Activated CD4-positive, alpha-beta T cell treated with anti-CD3 and anti-CD28 coated beads, Interleukin-2, Interleukin-4, amounts not matched to agents 100 ng/mL and 50 ng/mL, durations not matched to agents 16 hours and 8 hours (primary cell): Measurements from ENCODE around the gene TM4SF18.
"Not testable (repeated sequence)": the region's sequence is repeated elsewhere in the genome, so short reads cannot be mapped to it uniquely, and the experiment has no call there.

Experiments used
- DNase-seq: peaks from one replicate; pipeline ENCODE4 v3.0.0-alpha.2; 2020; ENCODE audit warnings: low spot score

Gene TM4SF18

DNA sequence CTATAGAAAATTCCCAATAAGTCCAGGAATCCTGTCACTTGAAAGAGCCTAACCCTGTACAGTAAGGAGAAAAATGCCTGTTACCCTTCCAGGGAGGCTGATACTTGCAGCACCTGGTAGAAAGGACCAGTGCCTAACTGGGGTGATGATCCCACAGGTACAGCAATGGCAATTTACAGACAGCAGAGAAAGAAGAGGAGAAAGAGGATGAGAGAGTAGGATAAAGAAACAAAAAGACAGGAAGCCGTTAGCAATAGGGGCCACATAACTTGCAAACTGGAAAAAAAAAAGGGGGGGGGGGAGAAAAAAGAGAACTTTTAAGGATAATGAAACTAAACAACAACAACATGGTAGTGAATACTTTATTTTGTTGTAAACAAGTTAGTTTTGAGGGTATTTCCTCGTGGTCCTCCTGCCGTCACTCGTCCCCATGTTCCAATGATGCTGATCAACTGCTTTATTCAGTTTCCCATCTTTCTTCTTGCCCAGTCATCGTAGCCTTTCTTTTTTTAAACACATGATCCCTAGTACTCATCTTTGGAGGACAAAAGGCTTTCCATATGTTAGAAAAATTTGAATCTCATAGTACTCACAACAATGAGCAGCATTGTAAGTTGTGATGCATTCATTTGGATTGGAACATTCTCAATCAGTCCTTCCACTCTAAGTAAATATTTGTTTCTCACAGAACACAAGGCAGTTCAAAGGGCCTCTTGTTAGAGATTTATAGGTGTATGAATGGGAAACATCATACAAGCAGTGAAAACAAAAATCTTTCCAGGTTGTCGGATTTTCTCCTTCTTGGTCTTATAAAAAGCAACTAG is 35.5 kb upstream of the TM4SF18 start:
- no peak for DNase-seq

- DNase-seq: no peak
Measured at GRCh38 chr3:149368201-149368673, 34.8 kb upstream of the TM4SF18 start.

- DNase-seq: peak; percentile 17
Measured at GRCh38 chr3:149366941-149367840, 33.8 kb upstream of the TM4SF18 start.

DNA sequence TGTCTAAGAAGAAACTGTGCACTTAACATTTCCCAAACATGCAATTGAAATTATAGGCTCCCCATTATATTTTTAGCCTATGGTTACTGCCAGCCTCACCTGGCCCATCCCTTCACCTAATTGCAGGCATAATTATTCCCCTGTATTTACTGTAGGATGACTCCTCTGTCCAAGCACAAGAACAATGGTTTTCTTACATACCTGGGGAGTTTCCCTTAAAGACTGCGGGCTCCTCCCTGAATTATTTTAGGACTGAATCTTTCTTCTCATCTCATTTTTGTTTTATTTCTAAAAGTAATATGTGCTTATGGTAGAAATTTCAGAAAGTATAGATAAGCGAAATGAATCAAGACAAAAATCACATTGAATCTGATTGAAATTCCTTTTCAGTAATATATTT is 32.6 kb upstream of the TM4SF18 start:
- DNase-seq: no peak

GRCh38 chr3:149364624-149365023 is 31.2 kb upstream of the TM4SF18 start:
- no peak for DNase-seq

- DNase-seq: no peak
Measured at GRCh38 chr3:149363053-149363452, 29.6 kb upstream of the TM4SF18 start.

DNA sequence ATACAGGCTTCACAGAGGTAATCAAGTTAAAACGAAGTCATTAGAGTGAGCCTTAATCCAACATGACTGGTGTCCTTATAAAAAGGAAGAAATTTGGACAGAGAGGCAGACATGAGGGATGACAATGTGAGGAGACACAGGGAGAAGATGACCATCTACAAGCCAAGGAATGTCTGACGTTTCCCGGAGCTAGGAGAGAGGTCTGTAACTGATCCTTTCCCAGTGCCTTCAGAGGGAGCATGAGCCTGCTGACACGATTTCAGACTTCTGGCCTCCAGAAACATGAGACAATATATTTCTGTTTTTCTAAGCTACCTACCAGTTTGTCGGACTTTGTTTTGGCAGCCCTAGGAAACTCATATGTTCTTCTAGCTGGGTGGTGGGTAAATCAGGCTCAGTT is 28.9 kb upstream of the TM4SF18 start:
- DNase-seq: no peak

GRCh38 chr3:149356630-149357029 is 23.2 kb upstream of the TM4SF18 start:
- no peak for DNase-seq

DNA sequence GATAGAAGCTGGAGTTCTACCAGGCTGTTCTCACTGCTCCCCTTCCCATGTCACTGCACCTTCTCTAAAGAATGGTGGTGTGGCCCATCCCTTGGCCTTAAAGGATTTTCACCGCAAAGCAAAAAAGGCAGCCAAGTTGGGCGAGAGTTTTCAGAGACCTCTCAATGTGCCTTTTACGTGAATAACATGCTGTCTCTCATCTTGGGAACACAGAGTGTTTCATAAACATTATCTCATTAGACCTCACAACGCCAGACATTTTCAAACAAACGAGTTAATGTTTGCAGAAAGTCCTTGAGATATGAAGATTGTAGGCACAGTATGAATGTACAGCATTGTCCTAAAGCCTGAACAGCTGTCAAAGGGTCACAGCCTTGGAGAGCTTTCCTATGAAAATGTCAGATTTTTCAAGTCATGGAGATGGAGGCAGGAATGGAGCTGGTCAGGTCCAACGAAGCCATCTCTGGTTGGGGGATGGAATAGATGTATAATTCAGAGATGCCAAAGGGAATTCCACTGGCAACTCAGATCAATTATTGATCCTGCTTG is 22.7 kb upstream of the TM4SF18 start:
- no peak for DNase-seq

GRCh38 chr3:149353581-149354184 is 20.2 kb upstream of the TM4SF18 start:
- no peak for DNase-seq

- DNase-seq: peak; percentile 47
Measured at GRCh38 chr3:149352556-149352955, 19.1 kb upstream of the TM4SF18 start.

- DNase-seq: no peak
Measured at GRCh38 chr3:149343951-149344350, 10.5 kb upstream of the TM4SF18 start.

GRCh38 chr3:149342413-149343380 is 9.3 kb upstream of the TM4SF18 start:
- no peak for DNase-seq

- no peak for DNase-seq
Measured at GRCh38 chr3:149340310-149340933, 7.0 kb upstream of the TM4SF18 start.

- DNase-seq: no peak
Measured at GRCh38 chr3:149339931-149340309, 6.5 kb upstream of the TM4SF18 start.

DNA sequence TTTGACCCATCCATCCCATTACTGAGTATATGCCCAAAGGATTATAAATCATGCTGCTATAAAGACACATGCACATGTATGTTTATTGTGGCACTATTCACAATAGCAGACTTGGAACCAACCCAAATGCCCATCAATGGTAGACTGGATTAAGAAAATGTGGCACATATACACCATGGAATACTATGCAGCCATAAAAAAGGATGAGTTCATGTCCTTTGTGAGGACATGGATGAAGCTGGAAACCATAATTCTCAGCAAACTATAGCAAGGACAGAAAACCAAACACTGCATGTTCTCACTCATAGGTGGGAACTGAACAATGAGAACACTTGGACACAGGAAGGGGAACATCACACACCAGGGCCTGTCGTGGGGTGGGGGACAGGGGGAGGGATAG is 4.0 kb upstream of the TM4SF18 start:
- not testable (repeated sequence) for DNase-seq

DNA sequence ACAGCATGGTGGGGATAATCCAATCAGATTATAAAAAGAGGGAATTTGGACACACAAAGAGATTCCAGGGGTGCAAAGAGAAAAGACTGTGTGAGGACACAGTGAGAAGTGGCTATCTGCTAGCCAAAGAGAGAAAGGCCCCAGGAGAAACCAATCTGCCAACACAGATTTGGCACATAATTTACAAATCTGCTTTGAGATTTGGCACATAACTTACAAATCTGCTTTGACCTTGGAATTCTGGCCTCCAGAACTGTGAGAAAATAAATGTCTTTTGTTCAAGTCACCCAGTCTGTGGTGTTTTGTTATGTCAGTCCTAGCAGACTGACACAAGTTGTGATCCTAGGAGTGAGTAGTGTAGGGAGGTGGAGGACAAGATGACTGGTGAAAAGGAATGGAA is 3.5 kb upstream of the TM4SF18 start:
- no peak for DNase-seq

GRCh38 chr3:149332771-149333170 is 665 bp downstream of the TM4SF18 start:
- DNase-seq: no peak

- no peak for DNase-seq
Measured at GRCh38 chr3:149332227-149332765, 1.1 kb downstream of the TM4SF18 start.

GRCh38 chr3:149331396-149331795 is 2.0 kb downstream of the TM4SF18 start:
- no peak for DNase-seq
